GM12878 (cell line): ENCODE results near the gene ST7. TPM values are rescaled to one million over a fixed set of nuclear protein-coding genes. Genes with fewer than 3 reads are reported as not detected.

Source experiments
- ATAC-seq: fragments of 200-7000 bp; cut with Tn5 transposase; 3 replicates; pipeline ENCODE4 v1.9.1; 2020; ENCODE audit warnings: mild to moderate bottlenecking, moderate library complexity
- BruUV-seq: library from RNA; stranded (reverse); fragments of 400-500 nt; replicated peaks from 2 replicates; lab custom pipeline; 2021; lab: Mats Ljungman, UMichigan
- CTCF ChIA-PET: fragments of 300-600 bp; sonication (Branson Sonifier 250); formaldehyde crosslinking; extraction: SDS; loops from one replicate; lab custom pipeline; 2021; ENCODE audit warnings: inconsistent platforms; lab: Yijun Ruan, JAX
- POLR2A ChIA-PET: fragments of 350-600 bp; formaldehyde crosslinking; extraction: SDS; loops from one replicate; lab custom pipeline; 2021; ENCODE audit warnings: inconsistent platforms; lab: Charles Lee
- RAD21 ChIA-PET: fragments of 300-600 bp; sonication (Branson Sonifier 250); formaldehyde crosslinking; loops from one replicate; lab custom pipeline; 2023; ENCODE audit warnings: antibody characterized with exemption; ENCODE audit not compliant: unreplicated experiment; lab: Charles Lee
- SMC1A ChIA-PET: fragments of 300-600 bp; sonication (Branson Sonifier 250); formaldehyde crosslinking; loops from one replicate; lab custom pipeline; 2023; ENCODE audit not compliant: unreplicated experiment, uncharacterized antibody; lab: Charles Lee
- DNase-seq: peaks from one replicate; pipeline ENCODE4 v3.0.0-alpha.2; 2011; ENCODE audit warnings: low read depth, low spot score
- FAIRE-seq: peaks from 3 replicates; lab custom pipeline; 2011; peaks lifted over from hg19 to GRCh38; lab: Jason Lieb, UNC
- H2AFZ ChIP-seq: 2 replicates; pipeline ENCODE4 v1.6.0; 2011; ENCODE audit warnings: low read depth, low read length, control low read depth; ENCODE audit not compliant: control insufficient read depth
- H3K27ac ChIP-seq: 2 replicates; pipeline ENCODE4 v1.5.1; 2011; ENCODE audit warnings: control low read depth; ENCODE audit not compliant: control insufficient read depth, insufficient read depth
- H3K27me3 ChIP-seq, 2 experiments: replicated peaks in 1 of 2; 2 replicates each; pipeline versions ENCODE4 v1.6.0 to v1.6.1; 2011; ENCODE audit warnings: low read length in 1 of 2; ENCODE audit not compliant: control insufficient read depth in 2 of 2, insufficient read depth in 2 of 2
- H3K36me3 ChIP-seq, 2 experiments: 2 replicates each; pipeline ENCODE4 v1.5.1; 2011; ENCODE audit warnings: low read length in 1 of 2; ENCODE audit not compliant: control insufficient read depth in 2 of 2, insufficient read depth in 2 of 2
- H3K4me1 ChIP-seq: 2 replicates; pipeline ENCODE4 v1.6.1; 2011; ENCODE audit warnings: mild to moderate bottlenecking, low read length, moderate library complexity, mixed read lengths; ENCODE audit not compliant: control insufficient read depth, insufficient read depth
- H3K4me2 ChIP-seq: 2 replicates; pipeline ENCODE4 v1.6.0; 2011; ENCODE audit warnings: control low read depth; ENCODE audit not compliant: control insufficient read depth, insufficient read depth
- H3K4me3 ChIP-seq: fragments of 200-600 bp; sonication (generic); 2 replicates; pipeline ENCODE4 v1.5.1; 2016
- H3K79me2 ChIP-seq: 2 replicates; pipeline ENCODE4 v1.6.0; 2011; ENCODE audit warnings: low read length; ENCODE audit not compliant: control insufficient read depth, insufficient read depth
- H3K9ac ChIP-seq: 2 replicates; pipeline ENCODE4 v1.8.0; 2011; ENCODE audit warnings: low read length, control low read depth, mixed read lengths; ENCODE audit not compliant: control insufficient read depth, insufficient read depth
- H3K9me3 ChIP-seq: replicated peaks from 3 replicates; pipeline ENCODE4 v1.5.1; 2011; ENCODE audit warnings: mild to moderate bottlenecking, low read length; ENCODE audit not compliant: control insufficient read depth, insufficient read depth
- H4K20me1 ChIP-seq: 2 replicates; pipeline ENCODE4 v1.6.0; 2011; ENCODE audit not compliant: control insufficient read depth, insufficient read depth
- MTA2 ChIP-seq: fragments of 450-650 bp; IDR thresholded peaks from 2 replicates; pipeline ENCODE4 v1.6.1; 2016; ENCODE audit warnings: low read depth, mild to moderate bottlenecking, moderate library complexity
- NKRF ChIP-seq: fragments of 450-650 bp; conservative IDR thresholded peaks from 2 replicates; pipeline ENCODE4 v1.6.1; 2017; ENCODE audit warnings: mild to moderate bottlenecking, moderate library complexity
- NR2F1 ChIP-seq: fragments of 450-650 bp; conservative IDR thresholded peaks from 2 replicates; pipeline ENCODE4 v1.6.1; 2017; ENCODE audit warnings: mild to moderate bottlenecking
- PKNOX1 ChIP-seq: fragments of 450-650 bp; IDR thresholded peaks from 2 replicates; pipeline ENCODE4 v1.6.1; 2016; ENCODE audit warnings: mild to moderate bottlenecking
- SIN3A ChIP-seq: IDR thresholded peaks from 2 replicates; pipeline ENCODE4 v1.6.1; 2012; ENCODE audit warnings: low read depth, low read length, improper control_type of control experiment
- USF1 ChIP-seq: IDR thresholded peaks from 2 replicates; pipeline ENCODE4 v1.6.1; 2011; ENCODE audit warnings: borderline replicate concordance, low read depth, mild to moderate bottlenecking, moderate library complexity, mixed read lengths, low read length; ENCODE audit not compliant: insufficient read depth; ENCODE audit errors: extremely low read length
- YY1 ChIP-seq: IDR thresholded peaks from 2 replicates; pipeline ENCODE4 v1.6.1; 2011; ENCODE audit warnings: low read depth, mild to moderate bottlenecking, low read length
- WGBS: methylation state at CpG from one replicate; pipeline ENCODE4 v1.1.6; 2016; ENCODE audit warnings: low lambda C conversion rate; ENCODE audit not compliant: insufficient replicate concordance, insufficient coverage; ENCODE audit errors: missing lambda C conversion rate; 5-methylcytosine and 5-hydroxymethylcytosine counted together
- in situ Hi-C: fragments of 300-500 bp; cut with MboI; formaldehyde crosslinking; loops from 9 replicates; pipeline ENCODE4 v1.14.3; 2018; ENCODE audit warnings: mixed read lengths
- intact Hi-C: fragments of 100-400 bp; cut with micrococcal nuclease; formaldehyde crosslinking; loops from one replicate; pipeline ENCODE4 v1.14.2; 2022; ENCODE audit not compliant: unreplicated experiment
- polyA plus RNA-seq, 11 experiments: library from polyadenylated mRNA; depleted of rRNA in 4 of 11; unstranded in 6 of 11; stranded (reverse) in 5 of 11; fragments of >200 nt; fragmentation: Nextera tagmentation in 4 of 11; fragmentation: Illumina TruSeq in 1 of 11; extraction: Ambion mirVana in 4 of 11; extraction: Trizol in 1 of 11; gene quantifications; 1 replicate in 1 of 11; 2 replicates in 10 of 11; pipeline versions ENCODE4 v1.2.1 to v1.2.3, GENCODE V29; 2011 to 2016; ENCODE audit warnings: inconsistent platforms in 2 of 11, missing spikeins in 2 of 11, low read depth in 1 of 11
- total RNA-seq, 4 experiments: library from RNA; depleted of rRNA in 3 of 4; stranded (reverse); fragments of >200 nt in 3 of 4; fragmentation: Illumina TruSeq in 1 of 4; extraction: Trizol in 1 of 4; gene quantifications; 2 replicates each; pipeline versions ENCODE4 v1.2.1 to v1.2.3, GENCODE V29; 2013 to 2021

The ST7 gene
- total and polyA plus RNA-seq, 10 of the 15 experiments (the other 5 are each of a cell fraction or from before 2014, with no cell fraction given): 27.7 to 76.4 (median 53.6) TPM

- no peak for TF ChIP-seq NKRF
- TF ChIP-seq SIN3A: no peak
These were observed 37.9 kb downstream of the ST7 start (continued) for GRCh38 chr7:116991233-116991632.

GRCh38 chr7:116994611-116995010 is 41.3 kb downstream of the ST7 start:
- H3K36me3 ChIP-seq: no peaks in the 10 kb centered on the region
- no peak overlapping the region for H3K4me3 ChIP-seq
- ChIA-PET SMC1A (interaction anchor here (0.8 to 3.3 kb wide), 7 partner anchors 8 to 153 kb away, joined by 3 to 18 read pairs (median 4); no protein-coding TSS in a partner anchor), CTCF (interaction anchor here (2.0 to 3.1 kb wide), 2 partner anchors 9 to 133 kb away, joined by 9 to 23 read pairs; no protein-coding TSS in a partner anchor)
- no peak for ATAC-seq
- H2AFZ ChIP-seq: no peak overlapping the region
- BruUV-seq: no TSS peak
- H3K4me2 ChIP-seq: no peak overlapping the region
- no peak for TF ChIP-seq NR2F1
- no peak for TF ChIP-seq PKNOX1
- TF ChIP-seq MTA2: no peak
- TF ChIP-seq YY1: no peak
- no peak for TF ChIP-seq USF1
- TF ChIP-seq, all 136 proteins: peak for 0
- 76% methylated on average over 6 of the region's 6 CpGs for WGBS
- no peak for DNase-seq
- H3K9me3 ChIP-seq: peaks cover 20% of the 10 kb centered on the region; the same call in 2 of the 3 replicates
- ChIA-PET RAD21 (interaction anchor here (1.3 to 1.5 kb wide), 2 partner anchors 19 to 133 kb away, joined by 3 to 9 read pairs; no protein-coding TSS in a partner anchor), POLR2A (interaction anchor here (1.2 to 2.0 kb wide), 2 partner anchors 12 to 16 kb away, joined by 3 to 10 read pairs; no protein-coding TSS in a partner anchor)
- in situ Hi-C loops (no loop called here), intact Hi-C loops (no loop called here)
- FAIRE-seq: no peak
- no peaks in the 10 kb centered on the region for H4K20me1 ChIP-seq
- H3K27ac ChIP-seq: no peak overlapping the region
- H3K4me1 ChIP-seq: no peaks in the 10 kb centered on the region
- no peaks in the 10 kb centered on the region for H3K27me3 ChIP-seq
- peaks cover 6% of the 10 kb centered on the region; the same call in 1 of the 2 replicates for H3K79me2 ChIP-seq
- H3K9ac ChIP-seq: no peak overlapping the region
